IMR-90 (cell line): ENCODE data around the gene TAF7L. TPM values are rescaled to one million over a fixed set of nuclear protein-coding genes. Genes with fewer than 3 reads are reported as not detected.

Source experiments
- ATAC-seq: fragments of 200-7000 bp; cut with Tn5 transposase; 2 replicates; pipeline ENCODE4 v1.9.1; 2020; ENCODE audit warnings: low read depth, mild to moderate bottlenecking, moderate library complexity
- BruUV-seq: library from RNA; stranded (reverse); fragments of 400-500 nt; replicated peaks from 2 replicates; lab custom pipeline; 2021; lab: Mats Ljungman, UMichigan
- CTCF ChIA-PET: fragments of 300-600 bp; formaldehyde crosslinking; extraction: SDS; loops from one replicate; lab custom pipeline; 2021; ENCODE audit warnings: antibody characterized with exemption; lab: Yijun Ruan, JAX
- POLR2A ChIA-PET: fragments of 300-600 bp; sonication (Branson Sonifier 250); formaldehyde crosslinking; loops from one replicate; lab custom pipeline; 2022; ENCODE audit warnings: antibody characterized with exemption; ENCODE audit not compliant: unreplicated experiment; lab: Charles Lee
- DNase-seq: peaks from one replicate; pipeline ENCODE4 v3.0.0; 2013
- H2AFZ ChIP-seq: replicated peaks from 2 replicates; pipeline ENCODE3; 2013; ENCODE audit warnings: low read length, mild to moderate bottlenecking; ENCODE audit not compliant: poor library complexity
- H2AK5ac ChIP-seq: 2 replicates; pipeline ENCODE4 v1.6.1; 2013; ENCODE audit warnings: low read depth, low read length, inconsistent platforms
- H2AK9ac ChIP-seq: replicated peaks from 2 replicates; pipeline ENCODE3; 2013; ENCODE audit warnings: mild to moderate bottlenecking, low read depth, low read length, moderate library complexity; ENCODE audit not compliant: poor library complexity
- H2BK120ac ChIP-seq: 2 replicates; pipeline ENCODE4 v1.6.1; 2013; ENCODE audit warnings: low read depth, low read length, inconsistent platforms
- H2BK15ac ChIP-seq: 3 replicates; pipeline ENCODE4 v1.6.1; 2013; ENCODE audit warnings: low read depth, low read length, inconsistent platforms
- H2BK20ac ChIP-seq: 2 replicates; pipeline ENCODE4 v1.6.1; 2013; ENCODE audit warnings: low read depth, mild to moderate bottlenecking, inconsistent platforms, low read length, moderate library complexity
- H2BK5ac ChIP-seq: 2 replicates; pipeline ENCODE4 v1.6.1; 2013; ENCODE audit warnings: mild to moderate bottlenecking, low read depth, low read length, inconsistent platforms; ENCODE audit not compliant: poor library complexity, severe bottlenecking
- H3K14ac ChIP-seq: replicated peaks from 2 replicates; pipeline ENCODE4 v1.6.1; 2013; ENCODE audit warnings: low read depth, low read length, inconsistent platforms
- H3K18ac ChIP-seq: 2 replicates; pipeline ENCODE4 v1.6.1; 2013; ENCODE audit warnings: low read depth, low read length, control low read depth
- H3K23ac ChIP-seq: 2 replicates; pipeline ENCODE4 v1.6.1; 2013; ENCODE audit warnings: low read depth, low read length, inconsistent platforms
- H3K27ac ChIP-seq: 2 replicates; pipeline ENCODE4 v1.5.1; 2013; ENCODE audit warnings: mild to moderate bottlenecking, control low read depth, low read length; ENCODE audit not compliant: insufficient read depth
- H3K27me3 ChIP-seq: 2 replicates; pipeline ENCODE4 v1.6.1; 2013; ENCODE audit warnings: low read length; ENCODE audit not compliant: control insufficient read depth, insufficient read depth
- H3K36me3 ChIP-seq: 2 replicates; pipeline ENCODE4 v1.6.1; 2013; ENCODE audit warnings: low read length, mixed read lengths; ENCODE audit not compliant: control insufficient read depth, insufficient read depth
- H3K4ac ChIP-seq: 2 replicates; pipeline ENCODE4 v1.6.1; 2013; ENCODE audit warnings: low read depth, low read length, inconsistent platforms
- H3K4me1 ChIP-seq: 2 replicates; pipeline ENCODE4 v1.6.1; 2013; ENCODE audit warnings: low read length, mixed read lengths; ENCODE audit not compliant: control insufficient read depth, insufficient read depth
- H3K4me2 ChIP-seq: 2 replicates; pipeline ENCODE4 v1.6.1; 2013; ENCODE audit warnings: low read depth, mild to moderate bottlenecking, control low read depth, low read length, moderate library complexity
- H3K4me3 ChIP-seq: 2 replicates; pipeline ENCODE4 v1.5.1; 2013; ENCODE audit warnings: low read depth, mild to moderate bottlenecking, control low read depth, low read length, moderate library complexity; ENCODE audit not compliant: insufficient read depth
- H3K56ac ChIP-seq: 2 replicates; pipeline ENCODE4 v1.6.1; 2013; ENCODE audit warnings: low read length, inconsistent platforms; ENCODE audit not compliant: insufficient read depth; ENCODE audit errors: extremely low read depth
- H3K79me1 ChIP-seq, 2 experiments: 2 replicates each; pipeline ENCODE4 v1.6.1; 2013; ENCODE audit warnings: low read length in 2 of 2, inconsistent platforms in 1 of 2, low read depth in 1 of 2
- H3K9ac ChIP-seq: 2 replicates; pipeline ENCODE4 v1.6.1; 2013; ENCODE audit warnings: low read depth, low read length, control low read depth
- H3K9me1 ChIP-seq: 2 replicates; pipeline ENCODE4 v1.6.1; 2013; ENCODE audit warnings: low read length, inconsistent platforms; ENCODE audit not compliant: insufficient read depth
- H3K9me3 ChIP-seq: 2 replicates; pipeline ENCODE4 v1.6.1; 2013; ENCODE audit warnings: low read length; ENCODE audit not compliant: control insufficient read depth, insufficient read depth
- H4K20me1 ChIP-seq: 2 replicates; pipeline ENCODE4 v1.6.1; 2013; ENCODE audit warnings: low read length, inconsistent platforms; ENCODE audit not compliant: insufficient read depth
- H4K5ac ChIP-seq: 2 replicates; pipeline ENCODE4 v1.6.1; 2013; ENCODE audit warnings: mild to moderate bottlenecking, low read depth, low read length, control low read depth
- H4K8ac ChIP-seq, 2 experiments: 2 replicates each; pipeline ENCODE4 v1.6.1; 2013; ENCODE audit warnings: low read depth in 2 of 2, low read length in 2 of 2, control low read depth in 1 of 2, inconsistent platforms in 1 of 2
- H4K91ac ChIP-seq: 2 replicates; pipeline ENCODE4 v1.6.1; 2013; ENCODE audit warnings: low read depth, low read length, inconsistent platforms; ENCODE audit not compliant: insufficient read depth
- BHLHE40 ChIP-seq: fragments of 150-350 bp; IDR thresholded peaks from 2 replicates; pipeline ENCODE4 v1.6.1; 2016; ENCODE audit warnings: mild to moderate bottlenecking, low read depth, low read length
- CEBPB ChIP-seq: IDR thresholded peaks from 2 replicates; pipeline ENCODE4 v1.6.1; 2012; ENCODE audit warnings: low read depth, low read length, improper control_type of control experiment
- CTCF ChIP-seq: conservative IDR thresholded peaks from 2 replicates; pipeline ENCODE4 v1.5.1; 2012; ENCODE audit warnings: mild to moderate bottlenecking, low read depth, low read length, improper control_type of control experiment
- FOS ChIP-seq: fragments of 150-350 bp; IDR thresholded peaks from 2 replicates; pipeline ENCODE4 v1.6.1; 2016; ENCODE audit warnings: low read depth, low read length
- MAFK ChIP-seq: IDR thresholded peaks from 2 replicates; pipeline ENCODE4 v1.6.1; 2012; ENCODE audit warnings: low read depth, low read length, improper control_type of control experiment
- MAZ ChIP-seq: IDR thresholded peaks from 2 replicates; pipeline ENCODE4 v1.6.1; 2012; ENCODE audit warnings: low read depth, mild to moderate bottlenecking, low read length, improper control_type of control experiment, moderate library complexity, borderline replicate concordance
- POLR2A ChIP-seq: IDR thresholded peaks from 2 replicates; pipeline ENCODE4 v1.6.1; 2012; ENCODE audit warnings: mild to moderate bottlenecking, low read depth, low read length
- RFX5 ChIP-seq: IDR thresholded peaks from 2 replicates; pipeline ENCODE4 v1.8.0; 2012; ENCODE audit warnings: low read depth, mild to moderate bottlenecking, low read length, moderate library complexity
- SMC3 ChIP-seq: fragments of 150-350 bp; IDR thresholded peaks from 2 replicates; pipeline ENCODE4 v1.6.1; 2016; ENCODE audit warnings: low read depth, mild to moderate bottlenecking, antibody characterized with exemption, low read length, moderate library complexity
- WGBS, 2 experiments: methylation state at CpG; one replicate each; pipeline versions ENCODE4 v1.1.5 to v1.1.7; 2013; ENCODE audit warnings: missing lambda C conversion rate in 2 of 2; ENCODE audit not compliant: insufficient read length in 1 of 2; ENCODE audit errors: extremely low coverage in 2 of 2; 5-methylcytosine and 5-hydroxymethylcytosine counted together
- dilution Hi-C: fragments of 300-500 bp; cut with HindIII; formaldehyde crosslinking; loops from one replicate; pipeline ENCODE4 v1.14.3; 2018; ENCODE audit warnings: low sequenced_read_pairs; ENCODE audit not compliant: unreplicated experiment
- in situ Hi-C: fragments of 300-500 bp; cut with MboI; formaldehyde crosslinking; loops from 3 replicates; pipeline ENCODE4 v1.14.3; 2019; ENCODE audit warnings: low sequenced_read_pairs, inconsistent platforms, mixed read lengths
- intact Hi-C: fragments of 100-400 bp; cut with micrococcal nuclease; formaldehyde crosslinking; loops from 2 replicates; pipeline ENCODE4 v1.10.0; 2022
- polyA plus RNA-seq, 3 experiments: library from polyadenylated mRNA; depleted of rRNA; stranded (reverse); fragments of >200 nt; gene quantifications; 2 replicates each; pipeline ENCODE4 v1.2.3, GENCODE V29; 2012; ENCODE audit warnings: low replicate concordance in 1 of 3
- total RNA-seq: library from RNA; depleted of rRNA; stranded (reverse); fragments of >200 nt; gene quantifications from 2 replicates; pipeline ENCODE4 v1.2.3, GENCODE V29; 2012

The TAF7L gene
- total and polyA plus RNA-seq, 2 of the 4 experiments (the other 2 are of a cell fraction): 0.18 to 0.22 TPM

GRCh38 chrX:101231080-101231479 is 60.1 kb downstream of the TAF7L start:
- DNase-seq: no peak

More at GRCh38 chrX:101231080-101231479, 60.1 kb downstream of the TAF7L start:
- Histone ChIP-seq H2BK20ac (peak overlapping the region; percentile 91), H4K5ac (peak overlapping the region; percentile 48; the same call in 1 of the 2 replicates), H3K27ac (no peak overlapping the region), H3K4me2 (no peak overlapping the region; the same call in 1 of the 2 replicates), H3K18ac (peak overlapping the region; percentile 41; the same call in 1 of the 2 replicates), H3K79me1 (peaks cover 0 to 11% of the 10 kb centered on the region in 2 experiments; a peak in 1 of 4 replicates), H3K4me1 (peaks cover 15% of the 10 kb centered on the region), H2AK5ac (peak overlapping the region; percentile 31; the same call in 1 of the 2 replicates), H3K27me3 (peaks cover 2% of the 10 kb centered on the region; the same call in 1 of the 2 replicates), H3K9me3 (no peaks in the 10 kb centered on the region), H4K91ac (peak overlapping the region; percentile 38; the same call in 1 of the 2 replicates), H2BK5ac (peak overlapping the region; percentile 57), H2BK120ac (peak overlapping the region; percentile 63), H3K9ac (no peak overlapping the region), H3K36me3 (no peaks in the 10 kb centered on the region), H2BK15ac (no peak overlapping the region; the same call in 2 of the 3 replicates), H3K14ac (peak overlapping the region; percentile 48; the same call in 1 of the 2 replicates), H2AK9ac (no peak overlapping the region), H4K8ac (no peak overlapping the region), H3K4me3 (no peak overlapping the region), H4K20me1 (no peaks in the 10 kb centered on the region), H3K4ac (peak overlapping the region; percentile 57; the same call in 1 of the 2 replicates), H2AFZ (no peak overlapping the region), H3K23ac (no peak overlapping the region), H3K9me1 (peaks cover 10% of the 10 kb centered on the region), H3K56ac (0 out of 2 replicates have a peak overlapping the region, but pooled peaks have one; percentile 9)
- intact Hi-C loops (no loop called here), dilution Hi-C loops (no loop called here), in situ Hi-C loops (no loop called here)
- no CpG with 5 or more reads among the region's 1 CpG for WGBS, 2 experiments
- ChIA-PET CTCF (no interaction called here), POLR2A (no interaction called here)
- ATAC-seq: no peak
- TF ChIP-seq MAFK (peak; percentile 71), FOS (no peak), RFX5 (no peak), POLR2A (no peak), CEBPB (no peak), MAZ (no peak), BHLHE40 (no peak), CTCF (no peak), SMC3 (no peak)
- BruUV-seq: no TSS peak
